HG03159 (cell line): ENCODE results near the gene RGS3.
"Not testable (repeated sequence)": the region's sequence is repeated elsewhere in the genome, so short reads cannot be mapped to it uniquely, and the experiment has no call there.

Experiments used
- ATAC-seq: cut with Tn5 transposase; IDR thresholded peaks from one replicate; pipeline ENCODE4 v1.9.1; 2021; ENCODE audit warnings: mild to moderate bottlenecking, moderate library complexity; ENCODE audit not compliant: unreplicated experiment

The RGS3 gene

DNA sequence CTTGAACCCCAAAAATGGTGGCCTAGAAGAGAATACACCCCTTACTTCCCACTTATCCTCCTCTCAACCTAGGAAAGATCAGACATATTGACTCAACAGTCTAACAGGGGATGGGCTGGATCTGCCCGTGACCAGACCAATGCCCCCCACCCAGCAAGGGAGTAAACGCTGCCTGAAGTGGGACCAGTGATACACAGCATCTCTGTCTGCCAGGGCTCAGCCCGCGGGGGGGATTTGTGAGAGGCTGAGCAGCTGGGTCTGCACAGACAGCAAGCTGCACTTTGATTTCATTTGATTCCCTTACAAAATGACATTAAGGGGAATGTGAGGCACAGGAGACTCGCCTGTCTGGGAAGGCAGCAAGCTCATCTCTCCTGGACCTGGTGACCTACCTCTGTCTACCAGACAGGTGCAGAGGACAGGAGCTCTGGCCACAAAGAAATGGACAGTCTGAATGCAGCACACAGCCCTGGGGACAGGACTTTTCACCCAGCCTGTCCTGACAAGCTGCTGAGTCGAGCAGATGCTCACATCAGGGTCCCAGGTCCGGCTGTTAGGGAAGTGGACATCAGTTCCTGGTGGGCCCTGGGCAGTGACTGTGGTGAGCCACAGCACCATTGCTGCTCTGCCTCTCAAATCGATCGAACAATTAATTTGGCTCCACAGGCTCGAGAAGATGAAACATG is 79.9 kb downstream of the RGS3 start:
- ATAC-seq: no peak

DNA sequence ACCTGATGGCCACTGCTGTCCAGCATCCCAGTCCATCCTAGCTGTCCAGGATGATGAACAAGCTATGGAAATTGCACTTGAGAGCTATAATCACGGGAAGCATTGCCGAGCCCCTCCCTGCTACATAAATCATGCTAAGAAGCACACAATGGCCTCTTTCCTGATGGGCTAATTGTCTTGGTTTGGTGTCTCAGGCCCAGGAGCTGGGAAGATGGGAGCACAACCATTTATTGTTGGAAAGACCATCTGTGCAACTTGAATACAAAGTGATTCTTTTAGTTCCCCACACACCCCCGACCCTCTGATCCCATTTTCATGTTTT is 80.4 kb downstream of the RGS3 start:
- ATAC-seq: no peak

DNA sequence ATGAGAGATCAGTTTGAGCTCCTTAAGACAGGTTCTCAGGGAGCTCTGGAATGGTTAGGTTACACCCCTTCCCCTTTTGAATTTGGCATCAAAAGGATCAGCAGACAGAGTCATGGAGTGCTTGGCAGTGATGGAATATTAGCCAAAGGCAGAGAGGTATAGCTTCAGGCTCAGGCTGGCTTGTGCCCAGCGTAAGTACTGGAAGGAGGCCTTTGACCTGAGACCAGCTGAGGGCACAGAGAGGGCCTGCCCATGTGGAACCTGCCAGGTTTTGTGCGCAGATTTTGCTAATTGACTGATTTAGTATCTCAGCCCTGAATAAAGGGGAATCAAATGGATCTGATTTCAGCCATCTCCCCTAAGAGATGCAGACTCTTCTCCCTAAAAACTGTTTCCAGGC is 81.5 kb downstream of the RGS3 start:
- ATAC-seq: no peak

DNA sequence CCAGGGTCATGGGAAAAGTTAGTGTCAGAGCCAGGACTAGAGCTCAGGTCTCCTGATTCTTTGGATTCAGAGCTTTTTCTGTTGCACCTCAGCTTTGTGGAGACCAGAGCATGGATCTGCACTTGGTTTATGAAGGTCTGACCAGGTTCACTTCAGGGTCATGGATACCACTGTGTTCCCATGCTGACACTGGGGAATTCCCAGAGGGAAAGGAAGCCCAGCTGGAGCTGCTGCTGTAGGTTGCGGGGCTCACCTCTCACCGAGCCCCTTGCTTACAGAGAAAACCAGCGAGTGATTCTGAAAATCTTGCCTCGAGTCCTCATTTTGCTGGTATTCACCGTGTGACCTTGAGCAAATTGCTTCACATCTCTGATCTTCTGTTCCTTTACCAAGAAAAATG is 83.0 kb downstream of the RGS3 start:
- ATAC-seq: no peak

DNA sequence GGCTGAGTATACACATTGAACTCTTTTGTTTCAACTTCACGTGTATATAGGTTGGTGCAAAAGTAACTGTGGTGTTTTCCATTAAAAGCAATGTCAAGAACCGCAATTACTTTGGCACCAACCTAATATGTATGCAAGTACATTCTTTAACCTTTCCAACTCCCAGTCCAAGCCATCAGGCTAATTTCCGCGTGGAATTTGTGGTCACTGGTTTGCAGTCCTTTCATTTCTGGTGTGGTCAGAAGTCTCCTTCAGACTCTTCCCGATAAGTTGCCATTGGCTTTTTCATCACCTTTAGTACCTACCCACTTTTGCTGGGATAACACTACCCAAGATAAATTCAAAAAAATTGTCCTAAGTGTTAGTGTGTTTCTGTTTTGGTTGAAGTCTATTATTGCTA is 84.0 kb downstream of the RGS3 start:
- ATAC-seq: no peak

DNA sequence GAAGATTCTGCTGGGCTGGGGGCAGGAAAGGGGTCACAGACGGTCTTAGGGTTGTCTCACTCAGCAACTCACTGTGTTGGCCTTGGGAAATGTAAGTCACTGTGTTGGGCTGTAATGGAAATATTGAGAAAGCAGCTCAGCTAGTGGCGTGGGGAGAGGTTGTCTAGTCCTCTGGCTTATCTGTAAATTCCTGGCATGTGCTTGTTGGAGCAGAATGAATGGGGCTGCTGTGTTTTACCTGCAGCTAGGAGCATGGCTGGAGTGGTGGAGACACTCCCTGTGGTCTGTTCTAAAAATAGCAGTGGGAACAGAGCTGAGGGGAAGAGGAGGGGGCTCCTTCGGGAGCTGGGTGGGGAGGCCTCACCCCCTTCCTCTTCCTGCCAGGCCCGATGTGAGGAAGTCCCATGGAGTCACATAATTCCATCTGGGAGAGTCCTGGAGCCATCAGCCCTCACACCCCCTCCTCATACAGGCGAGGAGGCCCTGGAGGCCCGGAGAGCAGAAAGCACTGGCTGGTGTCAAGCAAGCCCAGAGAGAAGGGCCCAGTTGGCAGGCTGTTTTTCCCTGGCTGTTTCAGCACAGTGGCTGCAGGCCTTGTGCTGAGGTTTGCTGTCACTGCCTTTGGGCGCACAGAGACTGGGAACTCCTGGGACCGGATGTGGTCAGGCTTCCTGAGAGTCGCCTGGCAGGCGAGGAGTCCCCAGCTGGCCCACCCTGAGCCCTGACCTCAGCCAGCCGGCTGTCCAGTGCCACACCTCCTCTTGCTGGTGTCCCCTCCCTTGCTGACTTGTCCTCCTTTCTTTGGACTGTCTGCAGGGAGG is 84.9 kb downstream of the RGS3 start:
- ATAC-seq: no peak

DNA sequence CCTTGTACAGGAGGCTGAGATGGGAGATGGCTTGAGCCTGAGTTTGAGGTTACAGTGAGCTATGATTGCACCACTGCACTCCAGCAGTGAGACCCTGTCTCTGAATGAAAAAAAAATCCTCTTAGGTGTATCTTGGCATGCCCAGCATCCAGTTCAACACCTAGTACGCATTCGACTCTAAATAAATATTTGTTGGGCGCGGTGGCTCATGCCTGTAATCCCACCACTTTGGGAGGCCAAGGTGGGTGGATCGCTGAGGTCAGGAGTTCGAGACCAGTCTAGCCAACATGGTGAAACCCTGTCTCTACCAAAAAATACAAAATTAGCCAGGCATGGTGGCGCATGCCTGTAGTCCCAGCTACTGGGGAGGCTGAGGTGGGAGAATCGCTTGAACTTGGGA is 86.4 kb downstream of the RGS3 start:
- ATAC-seq: not testable (repeated sequence)

DNA sequence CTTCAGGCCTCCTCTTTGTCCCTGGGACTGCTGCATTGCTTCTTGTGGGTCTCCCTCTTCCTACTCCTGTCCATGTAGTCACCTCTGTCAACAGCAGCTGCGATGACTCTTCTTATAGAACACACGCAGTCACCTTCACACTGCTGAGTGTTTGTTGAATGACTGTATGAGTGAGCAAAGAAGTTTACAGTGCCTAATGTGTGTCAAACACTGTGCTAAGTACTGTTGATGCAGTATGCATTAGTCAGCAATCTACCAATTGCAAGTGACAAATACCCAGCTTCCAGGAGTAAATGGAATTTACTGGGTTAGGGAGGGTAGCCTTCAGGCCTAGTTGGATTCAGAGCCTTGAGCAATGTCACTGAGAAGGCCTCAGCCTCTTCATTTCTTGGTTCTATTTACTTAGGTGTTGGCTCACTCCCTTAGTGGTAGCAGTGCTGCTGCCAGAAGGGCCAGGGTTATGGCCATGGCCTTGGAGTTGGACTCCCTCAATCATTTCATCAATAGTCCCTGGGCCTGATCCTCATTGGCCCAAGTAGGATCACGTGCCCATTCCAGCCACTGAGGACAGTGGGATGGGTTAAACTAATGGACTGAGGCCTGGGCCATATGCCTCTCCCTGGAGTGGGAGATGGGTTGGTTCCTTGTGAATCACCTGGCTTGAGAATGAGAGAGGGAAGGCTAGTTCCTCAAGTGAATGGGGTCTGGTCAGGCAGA is 93.5 kb downstream of the RGS3 start:
- no peak for ATAC-seq

DNA sequence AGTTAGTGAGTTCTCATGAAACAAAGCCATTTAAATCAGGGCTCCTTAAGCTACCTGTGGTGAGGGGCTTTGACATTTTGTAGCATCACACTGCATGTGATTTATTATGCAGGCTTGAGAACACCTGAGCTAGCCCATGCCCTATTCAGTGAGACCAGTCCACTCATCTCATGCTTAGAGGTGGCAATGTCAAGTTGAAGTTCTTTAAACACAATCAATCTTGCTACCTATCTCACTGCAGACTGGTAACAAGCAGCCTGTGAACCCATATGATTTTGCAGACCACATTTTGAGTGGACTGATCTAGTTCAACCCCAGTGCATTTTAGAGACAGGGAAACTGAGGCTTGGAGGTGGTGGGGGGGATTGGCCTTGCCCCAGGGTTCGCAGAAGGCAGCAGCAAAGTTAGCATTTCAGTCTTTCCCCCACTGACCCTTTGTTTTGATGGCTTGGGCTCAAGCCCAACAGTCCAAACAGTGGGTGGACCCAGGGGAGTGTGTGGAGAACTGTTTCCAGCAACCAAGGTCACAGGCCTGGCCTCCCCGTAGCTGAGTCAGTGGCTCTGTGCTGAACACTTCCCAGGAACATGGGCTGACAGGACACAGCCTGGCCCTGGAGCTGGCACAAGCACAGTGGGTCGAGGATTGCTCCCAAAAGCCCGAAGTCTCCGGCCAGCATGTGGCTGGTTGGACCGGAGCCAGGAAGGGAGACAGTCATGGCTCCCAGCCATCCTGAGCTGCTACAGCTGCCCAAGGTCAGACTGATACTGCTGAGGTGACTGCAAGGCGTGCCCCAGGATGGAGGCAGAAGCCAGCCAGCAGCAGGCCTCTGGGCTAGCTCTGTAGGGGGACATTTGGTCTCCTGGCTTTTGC is 95.3 kb downstream of the RGS3 start:
- ATAC-seq: no peak

DNA sequence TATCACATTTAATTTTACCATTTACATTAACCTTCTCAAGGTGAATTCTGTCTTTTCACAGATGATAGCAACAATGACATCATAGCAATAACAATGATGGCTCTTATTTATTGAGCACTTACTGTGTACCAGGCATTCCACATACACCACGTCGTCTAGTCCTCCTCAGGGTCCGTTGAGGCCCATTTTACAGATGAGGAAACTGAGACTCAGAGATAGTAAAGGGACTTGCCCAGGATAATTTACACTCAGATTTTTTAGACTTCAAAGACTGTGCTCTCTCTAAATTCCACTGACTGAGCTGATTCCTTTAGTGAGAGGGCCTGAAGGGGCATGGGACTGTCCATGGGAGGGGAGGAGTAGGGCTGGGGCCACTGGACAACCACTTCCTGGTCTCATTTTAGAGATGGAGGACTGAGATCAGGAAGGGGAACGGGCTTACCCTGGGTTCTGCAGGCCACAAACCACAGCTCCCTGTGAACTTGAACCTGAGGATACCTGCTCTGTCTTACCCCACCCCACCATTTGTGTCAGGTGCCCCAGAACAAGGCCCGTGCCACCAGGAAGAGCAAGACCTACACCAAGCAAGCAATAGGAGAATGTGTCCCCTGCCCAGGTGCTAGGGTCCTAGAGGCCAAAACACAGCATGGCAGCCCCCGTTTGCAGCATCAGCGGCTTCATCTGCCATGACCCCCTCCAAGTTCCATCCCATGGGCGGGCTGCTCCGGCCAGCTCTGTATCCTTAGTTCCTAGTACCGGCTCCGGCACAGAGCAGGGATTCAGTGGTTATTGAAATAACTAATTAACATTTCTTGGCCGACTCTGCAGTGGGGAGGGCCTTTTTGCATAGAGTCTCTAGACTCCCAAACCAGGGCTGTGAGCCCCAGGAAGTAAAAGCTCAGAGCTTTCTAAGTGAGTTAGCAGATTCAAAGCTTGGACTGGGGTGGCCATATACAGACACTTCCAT is 96.6 kb downstream of the RGS3 start:
- no peak for ATAC-seq

DNA sequence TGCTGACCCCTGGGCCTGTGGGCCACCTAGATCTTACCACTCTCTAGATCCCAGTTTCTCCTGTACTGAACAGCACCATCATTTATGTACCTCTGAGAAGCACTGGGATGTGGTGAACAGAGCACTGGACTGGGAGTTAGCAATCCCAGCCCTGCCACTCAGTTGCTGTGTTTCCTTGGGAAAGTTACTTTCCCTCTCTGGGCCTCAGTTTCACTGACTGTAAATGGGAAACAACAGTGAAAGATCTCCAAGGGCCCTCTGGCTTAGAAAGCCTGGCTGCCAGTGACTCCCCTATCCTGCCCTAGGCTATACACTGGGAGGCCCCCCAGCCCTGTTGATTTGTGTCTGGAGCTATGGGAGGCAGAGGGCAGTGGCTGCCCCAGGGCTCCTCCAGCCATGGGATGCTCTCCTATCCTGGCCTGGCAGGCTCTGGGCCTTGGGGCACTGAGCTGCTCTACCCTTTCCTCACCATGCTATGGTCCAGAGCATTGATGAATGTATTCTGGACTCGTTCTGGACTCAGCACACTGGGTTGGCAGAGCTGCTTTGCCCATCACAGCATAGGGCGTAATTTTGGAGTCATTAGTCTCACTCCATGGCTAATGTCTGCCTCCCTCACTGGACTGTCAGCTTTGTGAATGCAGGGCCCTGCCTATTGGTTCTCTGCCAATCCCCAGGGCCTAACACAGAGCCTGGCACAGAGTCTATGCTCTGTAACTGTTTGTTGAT is 99.3 kb downstream of the RGS3 start:
- no peak for ATAC-seq

DNA sequence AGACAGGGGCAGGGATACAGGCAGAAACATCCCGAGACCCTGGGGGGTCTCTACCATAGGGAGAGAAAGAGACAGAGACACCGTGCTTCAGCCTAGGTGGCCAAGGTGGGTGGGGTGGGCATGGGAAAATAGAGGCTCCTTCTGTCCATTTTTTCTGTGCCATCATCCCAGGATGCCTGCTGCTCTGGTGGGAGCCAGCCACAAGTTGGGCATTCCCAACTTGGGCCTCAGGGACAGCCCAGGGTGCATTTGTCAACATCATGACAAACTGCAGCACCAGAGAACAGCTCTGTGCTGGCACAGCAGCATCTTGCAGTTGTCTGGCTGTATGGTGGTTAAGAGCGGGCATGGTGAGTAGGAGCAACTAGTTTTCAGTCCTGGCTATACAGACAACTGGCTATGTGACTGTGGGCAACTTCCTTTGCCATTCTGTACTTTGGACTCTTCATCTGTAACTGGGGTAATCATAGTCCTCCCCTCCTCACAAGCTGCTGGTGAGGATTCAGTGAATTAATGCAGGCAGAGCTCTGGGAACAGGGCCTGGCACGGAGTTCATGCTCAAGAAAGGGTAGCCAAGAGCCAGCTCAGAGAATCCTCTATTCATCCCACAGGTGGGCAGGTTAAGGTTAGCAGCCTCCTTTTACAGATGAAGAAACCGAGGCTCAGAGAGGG is 100.4 kb downstream of the RGS3 start:
- ATAC-seq: no peak

DNA sequence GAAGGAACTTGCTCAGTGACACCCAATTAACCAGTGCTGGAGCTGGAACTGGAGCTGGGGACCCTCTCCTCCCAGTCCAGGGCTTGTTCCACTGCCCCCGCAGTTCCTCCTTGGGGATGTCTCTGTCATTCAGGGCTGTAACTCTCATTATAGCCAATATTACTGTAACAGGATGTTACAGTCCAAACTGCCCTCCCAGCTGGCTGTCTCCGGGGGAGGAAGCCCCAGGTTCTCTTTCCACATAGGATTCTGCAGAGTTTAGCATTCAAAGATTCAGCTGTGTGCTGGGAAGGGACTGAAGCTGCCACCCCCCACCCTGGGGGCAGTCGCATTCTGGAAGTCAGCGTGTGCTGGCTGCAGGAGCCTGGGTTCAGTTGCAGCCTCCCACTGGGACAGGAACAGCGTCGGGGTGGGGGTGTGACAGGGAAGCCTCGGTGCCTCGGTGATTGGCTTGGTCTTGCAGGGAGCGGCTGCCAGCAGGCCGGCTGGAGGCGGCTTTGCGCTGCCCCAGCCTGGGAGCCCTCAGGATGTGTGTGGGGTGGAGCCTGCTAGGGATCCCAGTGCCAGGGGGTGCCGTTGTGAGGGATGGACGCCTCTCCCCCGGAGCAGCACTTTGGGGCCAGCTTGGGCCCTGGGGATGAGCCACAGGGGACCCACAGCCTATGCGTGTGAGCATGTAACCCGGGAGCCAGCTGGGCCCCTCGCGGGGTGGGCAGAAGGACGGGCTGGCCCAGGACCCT is 101.1 kb downstream of the RGS3 start:
- ATAC-seq: no peak

DNA sequence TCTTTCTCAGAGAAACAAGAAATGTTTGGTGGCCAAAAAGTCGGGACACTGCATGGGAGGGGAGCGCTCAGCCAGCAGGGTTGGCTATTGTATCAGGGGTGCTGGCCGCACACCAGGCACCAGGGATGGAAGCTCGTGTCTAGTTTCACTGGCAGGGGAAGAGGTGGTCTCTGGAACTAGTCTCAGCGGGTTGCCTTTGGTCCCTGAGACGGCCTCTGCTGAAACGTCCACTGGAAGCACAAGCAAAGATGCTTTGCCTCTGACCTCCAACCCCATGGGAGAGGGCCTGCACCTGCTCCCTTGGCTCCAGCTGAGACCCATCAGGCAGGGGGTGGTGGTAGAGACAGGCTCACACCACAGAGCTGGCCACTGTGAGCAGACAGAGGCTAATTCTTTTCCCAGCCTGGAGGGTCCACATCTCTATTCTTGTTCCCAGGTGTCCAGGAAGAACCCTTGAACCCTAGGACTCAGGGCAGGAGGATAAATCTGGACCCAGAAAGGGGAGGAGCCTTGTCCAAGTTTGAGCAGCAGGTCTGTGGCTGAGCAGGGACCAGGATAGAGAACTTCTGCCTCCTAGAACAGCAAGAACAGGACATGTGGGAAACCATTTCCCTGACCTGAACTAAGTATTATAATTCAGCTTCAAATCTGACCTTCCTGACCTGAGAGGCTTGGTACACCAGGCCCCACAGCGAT is 102.6 kb downstream of the RGS3 start:
- no peak for ATAC-seq

DNA sequence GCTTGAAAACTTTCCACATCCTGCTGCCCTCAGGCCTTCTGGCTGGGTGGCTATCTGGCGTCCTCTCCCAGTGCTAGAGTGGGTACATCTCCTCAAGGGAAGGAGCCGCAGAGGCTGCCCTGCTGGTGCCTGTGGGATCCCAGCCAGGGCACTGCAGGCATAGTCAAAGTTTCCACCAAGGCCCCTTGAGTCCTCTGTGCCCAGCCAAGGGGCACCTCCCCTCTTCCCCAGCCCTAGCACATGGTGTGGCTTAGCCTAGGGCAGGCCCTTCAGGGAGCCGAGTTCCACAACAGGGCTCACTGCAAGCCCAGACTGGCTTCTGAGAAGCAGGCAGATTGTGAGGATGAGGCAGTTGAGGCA is 103.2 kb downstream of the RGS3 start:
- ATAC-seq: no peak

DNA sequence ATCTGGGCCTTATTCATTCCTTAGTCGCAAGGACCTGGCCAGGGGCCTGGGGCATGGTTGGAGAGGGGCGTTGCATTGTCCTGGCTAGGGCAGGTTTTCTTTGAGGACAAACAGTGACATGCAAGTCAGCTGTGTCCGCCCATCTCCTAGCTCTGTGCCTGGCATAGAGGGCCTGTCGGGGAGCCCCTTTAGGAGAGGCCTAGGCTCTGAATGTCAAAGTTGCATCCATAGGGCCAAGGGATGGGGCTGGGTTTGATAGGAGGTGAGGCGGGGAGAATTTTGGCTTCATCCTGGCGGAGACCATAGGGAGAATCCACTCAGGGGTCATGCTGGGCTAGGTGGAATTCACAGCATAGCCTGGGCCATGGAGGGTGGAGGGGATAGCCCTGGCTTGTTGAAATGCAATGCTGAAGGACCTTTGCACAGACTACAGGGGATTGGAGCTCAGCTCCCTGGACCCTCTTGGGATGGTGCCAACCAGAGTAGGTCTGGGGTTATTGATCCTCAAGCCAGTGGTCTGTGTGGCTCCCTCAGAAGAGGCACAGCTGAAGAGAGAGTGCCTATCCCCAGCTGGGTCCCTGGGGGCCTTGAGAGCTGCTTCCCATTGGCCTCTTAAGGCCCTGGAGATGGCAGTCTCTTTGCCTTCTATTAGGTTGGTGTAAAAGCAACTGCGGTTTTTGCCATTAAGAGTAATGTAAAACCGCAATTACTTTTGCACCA is 104.0 kb downstream of the RGS3 start:
- ATAC-seq: no peak

DNA sequence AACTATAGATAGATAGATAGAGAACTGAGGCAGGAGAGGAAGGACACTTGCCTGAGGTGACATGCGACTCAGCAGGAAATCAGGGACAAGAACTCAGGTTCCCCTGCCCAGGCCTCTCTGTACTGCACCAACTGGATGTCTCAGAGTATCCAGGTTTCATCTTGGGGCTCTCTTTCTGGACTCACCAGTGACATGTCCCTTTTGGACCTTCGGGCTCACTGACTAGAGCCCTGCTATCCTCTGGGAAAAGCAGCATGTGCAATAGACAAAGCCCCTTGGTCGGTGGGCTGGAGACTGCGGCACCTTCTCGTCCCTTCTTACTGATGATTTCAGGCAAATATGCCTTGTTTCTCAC is 104.5 kb downstream of the RGS3 start:
- no peak for ATAC-seq
